ENCODE measurements around the gene SNAI3. TPM values are rescaled to one million over a fixed set of nuclear protein-coding genes. Genes with fewer than 3 reads are reported as not detected.

SNAI3 gene
- total RNA-seq, 1 donor from 2014 or later: 7.2 TPM

- intact Hi-C loops (cut with micrococcal nuclease): no loop called here
These were observed 49.6 kb downstream of the SNAI3 start for GRCh38 chr16:88636488-88637265.

GRCh38 chr16:88635671-88636319, 50.5 kb downstream of the SNAI3 start:
- intact Hi-C loops (cut with micrococcal nuclease): loop anchor here (2.0 kb wide), 1 partner anchor 15 kb away; the partner anchor contains the start of gene CYBA

- intact Hi-C loops (cut with micrococcal nuclease): loop anchor here (2.0 kb wide), 1 partner anchor 16 kb away; the partner anchor contains the start of gene CYBA
These were observed 51.2 kb downstream of the SNAI3 start for GRCh38 chr16:88634994-88635670.

GRCh38 chr16:88634141-88634993, 51.9 kb downstream of the SNAI3 start:
- intact Hi-C loops (cut with micrococcal nuclease): loop anchor here (2.0 kb wide), 1 partner anchor 16 kb away; the partner anchor contains the start of gene CYBA

GRCh38 chr16:88633684-88634140, 52.6 kb downstream of the SNAI3 start:
- intact Hi-C loops (cut with micrococcal nuclease): loop anchor here (2.0 kb wide), 1 partner anchor 17 kb away; the partner anchor contains the start of gene CYBA

- intact Hi-C loops (cut with micrococcal nuclease): no loop called here
These were observed 53.7 kb downstream of the SNAI3 start for GRCh38 chr16:88632587-88632930.

- intact Hi-C loops (cut with micrococcal nuclease): no loop called here
These were observed 54.3 kb downstream of the SNAI3 start for GRCh38 chr16:88631920-88632586.

GRCh38 chr16:88631384-88631783, 54.9 kb downstream of the SNAI3 start:
- intact Hi-C loops (cut with micrococcal nuclease): no loop called here

- intact Hi-C loops (cut with micrococcal nuclease): no loop called here
These were observed 55.4 kb downstream of the SNAI3 start for GRCh38 chr16:88630941-88631340.

- intact Hi-C loops (cut with micrococcal nuclease): no loop called here
These were observed 55.9 kb downstream of the SNAI3 start for GRCh38 chr16:88630433-88630832.

GRCh38 chr16:88629835-88630234, 56.5 kb downstream of the SNAI3 start:
- intact Hi-C loops (cut with micrococcal nuclease): no loop called here

GRCh38 chr16:88628512-88628974, 57.8 kb downstream of the SNAI3 start:
- intact Hi-C loops (cut with micrococcal nuclease): no loop called here

Other genes starting within 250 kb of the SNAI3 start
- gene ZFPM1, start 233.2 kb downstream of the SNAI3 start, total RNA-seq: 10.8 and 11.5 TPM in 2 replicates
- gene ZC3H18, start 116.1 kb downstream of the SNAI3 start, total RNA-seq: 96.7 and 103 TPM in 2 replicates
- gene IL17C, start 47.9 kb downstream of the SNAI3 start, total RNA-seq: 0.25 TPM in 1 of 2 replicates, not detected in the other
- 436 and 456 TPM in 2 replicates for gene CYBA, start 35.5 kb downstream of the SNAI3 start, total RNA-seq
- gene MVD, start 23.4 kb downstream of the SNAI3 start, total RNA-seq: 65.6 and 68.6 TPM in 2 replicates
- 120 and 126 TPM in 2 replicates for gene RNF166, start 19.9 kb upstream of the SNAI3 start, total RNA-seq
- 28.1 and 30.5 TPM in 2 replicates for gene CTU2, start 20.0 kb upstream of the SNAI3 start, total RNA-seq
- gene PIEZO1, start 98.7 kb upstream of the SNAI3 start, total RNA-seq: 289 and 306 TPM in 2 replicates
- 92.7 and 95.3 TPM in 2 replicates for gene CDT1, start 117.3 kb upstream of the SNAI3 start, total RNA-seq
- gene APRT, start 125.4 kb upstream of the SNAI3 start, total RNA-seq: 183 and 196 TPM in 2 replicates
- 38.9 and 41.0 TPM in 2 replicates for gene GALNS, start 170.4 kb upstream of the SNAI3 start, total RNA-seq
- 59.8 and 60.1 TPM in 2 replicates for gene TRAPPC2L, start 170.6 kb upstream of the SNAI3 start, total RNA-seq
- gene PABPN1L, start 180.2 kb upstream of the SNAI3 start, total RNA-seq: not detected in 2 replicates

All from T-helper 2 cell treated with Interferon-gamma antibody and Interleukin-4, amounts not matched to agents 100 ng/mL and 5 ng/mL, for 36 hours (primary cell).